HL-60/S4 treated with retinoic acid at 250 ng/mL for 4 days and 3 days (cell line): ENCODE measurements around the gene GRAP2.

Source experiments
- in situ Hi-C: fragments of 300-500 bp; cut with MboI; formaldehyde crosslinking; loops from 2 replicates; pipeline ENCODE4 v1.7.0; 2022; ENCODE audit warnings: low sequenced_read_pairs

GRAP2 gene

GRCh38 chr22:39960791-39961746 is 60.2 kb downstream of the GRAP2 start:
- in situ Hi-C loops, result no loop called here

GRCh38 chr22:39962071-39962470 is 61.2 kb downstream of the GRAP2 start:
- in situ Hi-C loops, result no loop called here

DNA sequence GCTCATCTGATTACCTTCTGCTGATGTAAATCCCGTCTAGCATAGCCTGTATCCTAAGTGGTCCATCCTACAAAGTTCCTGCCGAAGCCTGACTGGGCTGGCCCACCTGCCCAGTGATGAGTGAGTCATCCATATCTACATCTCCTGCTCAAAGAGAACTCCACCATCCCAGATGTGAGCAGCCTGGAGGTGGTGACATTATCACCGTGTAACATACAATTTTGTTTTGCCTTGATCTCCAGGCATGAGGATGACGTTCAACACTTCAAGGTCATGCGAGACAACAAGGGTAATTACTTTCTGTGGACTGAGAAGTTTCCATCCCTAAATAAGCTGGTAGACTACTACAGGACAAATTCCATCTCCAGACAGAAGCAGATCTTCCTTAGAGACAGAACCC is 64.9 kb downstream of the GRAP2 start:
- in situ Hi-C loops, result no loop called here

GRCh38 chr22:39966470-39966869 is 65.6 kb downstream of the GRAP2 start:
- in situ Hi-C loops, result no loop called here

GRCh38 chr22:39967103-39967829 is 66.4 kb downstream of the GRAP2 start:
- in situ Hi-C loops, result no loop called here

DNA sequence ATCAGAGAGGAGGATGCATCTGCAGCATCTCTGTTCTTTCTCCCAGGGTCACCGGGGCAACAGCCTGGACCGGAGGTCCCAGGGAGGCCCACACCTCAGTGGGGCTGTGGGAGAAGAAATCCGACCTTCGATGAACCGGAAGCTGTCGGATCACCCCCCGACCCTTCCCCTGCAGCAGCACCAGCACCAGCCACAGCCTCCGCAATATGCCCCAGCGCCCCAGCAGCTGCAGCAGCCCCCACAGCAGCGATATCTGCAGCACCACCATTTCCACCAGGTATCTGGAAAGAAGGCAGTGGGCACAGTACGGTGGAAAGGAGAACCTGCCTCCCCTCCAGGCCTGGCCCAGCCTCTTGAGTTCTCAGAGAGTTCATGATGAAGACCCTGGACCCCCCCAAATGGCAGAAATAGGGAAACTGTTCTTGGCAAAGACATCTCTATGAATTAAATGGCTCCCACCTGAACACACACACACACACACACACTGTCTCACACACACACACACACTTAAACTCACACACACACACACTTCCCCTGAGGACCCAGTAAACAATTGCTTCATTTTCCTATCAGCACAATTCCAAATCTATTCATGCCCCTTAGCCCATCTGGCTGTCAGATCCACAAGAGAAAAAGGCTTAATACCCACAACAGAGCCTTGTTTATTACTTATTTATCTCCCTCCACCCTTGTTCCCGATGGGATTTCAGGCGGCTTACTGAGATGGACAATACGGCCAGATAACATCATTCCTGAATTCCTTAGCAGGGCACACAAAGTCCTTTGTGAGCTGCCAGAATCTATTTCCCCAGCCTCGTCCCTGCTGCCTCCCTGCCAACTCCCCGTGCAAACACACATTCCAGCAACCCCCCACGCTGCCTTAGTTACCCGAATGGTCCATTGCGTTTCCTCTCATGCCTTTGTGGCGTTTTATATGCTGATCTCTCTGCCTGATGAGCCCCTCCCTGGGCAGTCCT is 67.4 kb downstream of the GRAP2 start:
- in situ Hi-C loops, result no loop called here

- in situ Hi-C loops, result no loop called here
These were observed 69.9 kb downstream of the GRAP2 start for GRCh38 chr22:39970742-39971141.

DNA sequence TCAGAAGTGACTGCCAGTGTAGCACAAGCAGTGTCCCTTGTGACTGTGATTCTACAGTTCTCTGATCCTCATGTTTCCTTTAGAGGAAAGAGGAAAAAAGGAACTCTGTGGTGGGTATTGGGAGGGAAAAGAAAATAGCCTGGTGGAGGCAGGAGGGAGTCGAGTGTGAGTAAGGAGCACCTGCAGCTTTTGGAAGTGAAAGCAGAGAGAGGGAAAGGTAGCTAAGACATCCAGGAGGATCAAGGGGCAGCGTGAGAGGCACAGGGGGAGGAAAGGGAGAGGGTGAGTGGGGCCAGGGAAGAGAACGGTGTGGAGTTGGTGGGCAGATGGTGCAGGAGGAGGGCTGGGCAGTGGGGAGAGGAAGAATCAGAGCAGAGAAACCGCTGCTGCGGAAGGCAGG is 71.8 kb downstream of the GRAP2 start:
- in situ Hi-C loops, result no loop called here

- in situ Hi-C loops, result no loop called here
These were observed 72.8 kb downstream of the GRAP2 start for GRCh38 chr22:39973656-39974055.

- in situ Hi-C loops, result no loop called here
These were observed 73.2 kb downstream of the GRAP2 start for GRCh38 chr22:39974065-39974464.

- in situ Hi-C loops, result no loop called here
These were observed 78.2 kb downstream of the GRAP2 start for GRCh38 chr22:39979048-39979447.

DNA sequence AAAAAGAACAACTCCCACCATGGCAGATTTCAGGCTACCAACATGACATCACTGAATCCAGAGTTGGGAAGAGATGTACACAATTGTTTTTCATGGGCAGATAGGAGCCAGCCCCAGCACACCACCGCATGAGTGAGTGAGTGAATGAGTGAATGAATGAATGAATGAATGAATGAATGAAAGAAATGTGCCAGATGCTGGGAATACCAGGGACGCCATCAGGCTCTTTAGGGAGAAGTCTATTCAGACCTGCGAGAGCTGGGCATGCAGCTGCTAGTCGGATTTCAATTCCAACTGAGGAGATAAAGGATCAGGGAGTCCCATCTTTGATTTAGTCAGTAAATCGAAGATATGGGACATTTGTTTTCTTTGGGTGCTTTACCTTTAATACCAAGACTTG is 78.6 kb downstream of the GRAP2 start:
- in situ Hi-C loops, result no loop called here

- in situ Hi-C loops, result no loop called here
These were observed 79.7 kb downstream of the GRAP2 start for GRCh38 chr22:39980596-39980995.

GRCh38 chr22:39983346-39983745 is 82.5 kb downstream of the GRAP2 start:
- in situ Hi-C loops, result no loop called here

GRCh38 chr22:39984006-39984405 is 83.1 kb downstream of the GRAP2 start:
- in situ Hi-C loops, result no loop called here

GRCh38 chr22:39984746-39985145 is 83.9 kb downstream of the GRAP2 start:
- in situ Hi-C loops, result no loop called here

DNA sequence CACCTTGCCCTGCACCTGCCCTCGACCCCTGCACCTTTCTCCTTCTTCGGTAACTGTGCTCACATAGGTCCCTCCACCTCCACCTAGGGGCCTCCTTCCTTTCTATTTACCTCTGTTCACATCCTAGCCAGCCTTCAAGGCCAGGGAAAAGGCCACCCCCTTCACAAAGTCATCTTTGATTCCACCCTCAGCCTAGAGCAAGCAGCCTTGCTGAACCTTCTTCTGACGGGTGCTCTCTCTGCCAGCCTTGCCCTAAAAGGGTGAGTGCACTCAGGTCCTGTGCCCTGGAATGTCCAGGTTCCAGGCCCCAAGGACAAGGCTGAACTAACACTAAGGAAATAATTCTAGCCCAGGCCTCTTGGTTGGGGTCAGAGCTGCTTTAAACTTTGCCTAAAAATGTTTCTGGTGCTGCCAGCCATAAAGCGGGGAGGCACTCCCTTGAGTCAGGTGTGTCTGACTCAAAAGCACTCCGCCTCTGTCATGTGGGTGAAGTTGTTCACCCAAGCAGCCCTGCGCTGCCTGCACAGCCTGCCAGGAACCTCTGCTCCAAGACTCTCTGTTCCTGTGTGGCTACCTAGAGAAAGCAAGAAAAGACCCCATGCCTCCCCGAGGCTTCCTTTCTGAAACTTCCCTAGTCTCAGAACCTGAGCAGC is 84.6 kb downstream of the GRAP2 start:
- in situ Hi-C loops, result no loop called here

GRCh38 chr22:39988386-39989114 is 87.7 kb downstream of the GRAP2 start:
- in situ Hi-C loops, result no loop called here

DNA sequence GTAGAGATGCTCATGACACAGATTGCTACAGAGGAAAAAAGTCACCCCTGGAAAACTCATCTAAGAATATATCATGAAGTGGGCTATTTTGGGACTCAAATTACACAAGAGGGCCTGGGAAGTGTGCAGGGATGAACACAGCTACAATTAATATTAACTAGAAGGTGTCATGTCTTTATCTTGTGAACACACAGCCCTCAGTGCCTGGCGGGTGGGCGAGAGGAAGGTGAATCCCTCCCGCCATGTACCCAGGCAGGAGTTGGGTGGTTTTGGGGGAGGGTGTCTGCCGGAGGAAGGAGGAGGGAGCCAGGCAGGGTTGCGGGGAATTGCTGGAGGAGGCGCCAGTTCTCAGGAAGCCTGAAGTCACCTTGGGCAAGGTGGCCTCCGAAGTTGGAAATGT is 88.7 kb downstream of the GRAP2 start:
- in situ Hi-C loops, result no loop called here

DNA sequence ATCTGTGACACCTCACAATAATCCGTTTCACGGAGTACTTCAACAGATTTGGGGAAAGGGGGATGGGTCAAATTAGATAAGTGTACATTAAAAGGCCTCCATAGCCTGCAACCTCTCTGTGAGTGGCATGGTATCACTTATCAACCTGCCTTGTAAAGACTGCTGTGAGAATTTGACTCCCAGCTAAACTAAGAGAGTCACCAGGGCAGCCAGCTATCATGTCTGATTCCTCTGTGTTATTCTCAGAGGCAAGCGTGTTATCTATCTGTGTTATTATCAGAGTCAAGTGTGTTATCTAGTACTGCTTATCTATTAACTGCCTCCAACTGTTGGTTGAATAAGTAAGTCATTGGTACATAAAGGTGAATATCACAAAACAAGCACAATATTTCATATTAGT is 89.8 kb downstream of the GRAP2 start:
- in situ Hi-C loops, result no loop called here
